Common myeloid progenitor, CD34-positive (primary cell): Measurements from ENCODE around the gene CCDC201.
"Not testable (repeated sequence)": the region's sequence is repeated elsewhere in the genome, so short reads cannot be mapped to it uniquely, and the experiment has no call there.

Source experiments
- CTCF ChIA-PET: fragments of 350-600 bp; sonication (Branson Sonifier 250); formaldehyde crosslinking; loops from one replicate; lab custom pipeline; 2021; ENCODE audit warnings: antibody characterized with exemption; lab: Charles Lee
- POLR2A ChIA-PET: fragments of 350-600 bp; sonication (Branson Sonifier 250); formaldehyde crosslinking; loops from one replicate; lab custom pipeline; 2021; ENCODE audit warnings: antibody characterized with exemption; lab: Charles Lee
- DNase-seq, 3 donors: peaks; one replicate each; pipeline versions ENCODE4 v3.0.0 to v3.0.0-alpha.2; 2013
- H3K27ac ChIP-seq, 2 experiments: 1 replicate in 1 of 2; 2 replicates in 1 of 2; pipeline ENCODE4 v1.7.0; 2013; ENCODE audit warnings: inconsistent platforms in 2 of 2, low read length in 2 of 2, mild to moderate bottlenecking in 2 of 2, low read depth in 1 of 2, moderate library complexity in 1 of 2; ENCODE audit not compliant: severe bottlenecking in 2 of 2, insufficient read depth in 1 of 2, poor library complexity in 1 of 2
- H3K27me3 ChIP-seq, 5 experiments: replicated peaks in 2 of 5; 1 replicate in 3 of 5; 2 replicates in 2 of 5; pipeline versions ENCODE4 v1.6.1 to v1.7.0; 2013; ENCODE audit warnings: low read length in 4 of 5, mild to moderate bottlenecking in 2 of 5, moderate library complexity in 2 of 5, inconsistent platforms in 1 of 5; ENCODE audit not compliant: insufficient read depth in 5 of 5, control insufficient read depth in 4 of 5
- H3K36me3 ChIP-seq, 4 experiments: 1 replicate in 2 of 4; 2 replicates in 2 of 4; pipeline versions ENCODE4 v1.6.1 to v1.7.0; 2013; ENCODE audit warnings: low read length in 3 of 4, control low read depth in 1 of 4, mild to moderate bottlenecking in 1 of 4; ENCODE audit not compliant: control insufficient read depth in 4 of 4, insufficient read depth in 4 of 4
- H3K4me1 ChIP-seq, 4 experiments: 1 replicate in 3 of 4; 2 replicates in 1 of 4; pipeline versions ENCODE4 v1.6.1 to v1.7.1; 2013; ENCODE audit warnings: low read length in 3 of 4, mild to moderate bottlenecking in 3 of 4, control low read depth in 1 of 4, inconsistent platforms in 1 of 4, moderate library complexity in 1 of 4; ENCODE audit not compliant: control insufficient read depth in 4 of 4, insufficient read depth in 4 of 4; ENCODE audit errors: control extremely low read depth in 1 of 4
- H3K4me3 ChIP-seq, 7 experiments: 1 replicate in 4 of 7; 2 replicates in 3 of 7; pipeline versions ENCODE4 v1.5.1 to v1.7.0; 2013; ENCODE audit warnings: mild to moderate bottlenecking in 7 of 7, low read length in 6 of 7, moderate library complexity in 6 of 7, inconsistent platforms in 2 of 7, low read depth in 2 of 7, control low read depth in 1 of 7; ENCODE audit not compliant: insufficient read depth in 4 of 7, control insufficient read depth in 1 of 7; ENCODE audit errors: extremely low read depth in 1 of 7
- H3K9me3 ChIP-seq, 5 experiments: 1 replicate in 4 of 5; 2 replicates in 1 of 5; pipeline versions ENCODE4 v1.6.1 to v1.7.1; 2013; ENCODE audit warnings: low read length in 4 of 5, mild to moderate bottlenecking in 2 of 5, inconsistent platforms in 1 of 5, low read depth in 1 of 5, moderate library complexity in 1 of 5; ENCODE audit not compliant: control insufficient read depth in 4 of 5, insufficient read depth in 2 of 5; ENCODE audit errors: control extremely low read depth in 1 of 5
- WGBS: methylation state at CpG from one replicate; pipeline ENCODE4 v1.1.5; 2013; ENCODE audit not compliant: insufficient coverage; 5-methylcytosine and 5-hydroxymethylcytosine counted together

Gene CCDC201

GRCh38 chr7:45826550-45826949 is 46.3 kb downstream of the CCDC201 start:
- H3K4me3 ChIP-seq, H3K36me3 ChIP-seq, H3K4me1 ChIP-seq, POLR2A ChIA-PET, H3K27ac ChIP-seq, H3K9me3 ChIP-seq, H3K27me3 ChIP-seq, DNase-seq, CTCF ChIA-PET: not testable (repeated sequence)
- 93% methylated on average over 3 of the region's 3 CpGs for WGBS

DNA sequence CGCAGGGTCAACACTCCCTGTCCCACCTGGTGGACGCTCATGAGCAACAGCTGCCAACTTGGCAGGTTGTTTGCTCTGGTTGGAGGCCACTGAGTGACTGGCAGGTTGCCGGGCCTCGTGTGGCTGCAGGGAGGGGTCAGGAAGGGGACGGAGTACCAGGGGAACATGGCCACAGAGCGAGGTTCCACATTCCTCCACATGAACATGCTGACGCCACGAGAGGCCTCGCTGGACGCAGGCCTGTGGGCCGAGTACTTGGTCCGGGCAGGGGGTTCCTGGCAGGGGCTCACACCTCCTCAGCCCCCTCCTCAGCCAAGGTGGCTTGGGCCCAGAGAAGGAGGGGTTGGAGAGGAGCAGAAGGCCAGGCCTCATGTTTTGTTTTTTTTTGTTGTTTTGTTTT is 54.1 kb downstream of the CCDC201 start:
- H3K36me3 ChIP-seq, H3K9me3 ChIP-seq, DNase-seq, H3K4me3 ChIP-seq, H3K27me3 ChIP-seq, H3K27ac ChIP-seq, POLR2A ChIA-PET, CTCF ChIA-PET, H3K4me1 ChIP-seq: not testable (repeated sequence)
- WGBS = 94% methylated on average over 7 of the region's 12 CpGs

GRCh38 chr7:45817913-45818312 is 55.0 kb downstream of the CCDC201 start:
- POLR2A ChIA-PET, H3K27me3 ChIP-seq: not testable (repeated sequence)
- WGBS = 88% methylated on average over 4 of the region's 12 CpGs

DNA sequence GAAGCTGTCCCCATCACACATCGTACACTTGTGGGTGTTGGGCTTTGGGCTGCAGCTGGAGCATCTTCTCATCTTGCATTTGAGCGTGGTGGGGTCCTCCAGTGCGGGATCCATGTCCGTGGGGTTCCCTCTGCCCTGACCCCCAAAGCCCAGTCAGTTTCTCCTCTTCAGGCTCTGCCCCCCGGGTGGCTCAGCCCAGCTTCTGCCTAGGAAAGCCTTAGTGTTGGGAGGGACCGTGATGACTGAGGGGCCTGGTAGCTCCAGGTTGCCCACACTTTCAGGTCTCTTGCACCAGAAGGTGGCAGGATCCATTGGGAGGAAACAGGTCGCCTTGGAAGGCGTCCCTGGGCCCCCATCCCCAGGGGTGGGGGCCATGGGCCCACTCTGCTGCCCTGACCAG is 55.9 kb downstream of the CCDC201 start:
- DNase-seq, H3K36me3 ChIP-seq, POLR2A ChIA-PET, CTCF ChIA-PET, H3K4me3 ChIP-seq, H3K9me3 ChIP-seq, H3K27me3 ChIP-seq, H3K4me1 ChIP-seq, H3K27ac ChIP-seq: not testable (repeated sequence)
- whole genome bisulfite sequencing = no CpG with 5 or more reads among the region's 8 CpGs

More at GRCh38 chr7:45817913-45818312, 55.0 kb downstream of the CCDC201 start:
- H3K27ac ChIP-seq, DNase-seq, H3K9me3 ChIP-seq, H3K36me3 ChIP-seq, H3K4me3 ChIP-seq, CTCF ChIA-PET, H3K4me1 ChIP-seq: not testable (repeated sequence)

DNA sequence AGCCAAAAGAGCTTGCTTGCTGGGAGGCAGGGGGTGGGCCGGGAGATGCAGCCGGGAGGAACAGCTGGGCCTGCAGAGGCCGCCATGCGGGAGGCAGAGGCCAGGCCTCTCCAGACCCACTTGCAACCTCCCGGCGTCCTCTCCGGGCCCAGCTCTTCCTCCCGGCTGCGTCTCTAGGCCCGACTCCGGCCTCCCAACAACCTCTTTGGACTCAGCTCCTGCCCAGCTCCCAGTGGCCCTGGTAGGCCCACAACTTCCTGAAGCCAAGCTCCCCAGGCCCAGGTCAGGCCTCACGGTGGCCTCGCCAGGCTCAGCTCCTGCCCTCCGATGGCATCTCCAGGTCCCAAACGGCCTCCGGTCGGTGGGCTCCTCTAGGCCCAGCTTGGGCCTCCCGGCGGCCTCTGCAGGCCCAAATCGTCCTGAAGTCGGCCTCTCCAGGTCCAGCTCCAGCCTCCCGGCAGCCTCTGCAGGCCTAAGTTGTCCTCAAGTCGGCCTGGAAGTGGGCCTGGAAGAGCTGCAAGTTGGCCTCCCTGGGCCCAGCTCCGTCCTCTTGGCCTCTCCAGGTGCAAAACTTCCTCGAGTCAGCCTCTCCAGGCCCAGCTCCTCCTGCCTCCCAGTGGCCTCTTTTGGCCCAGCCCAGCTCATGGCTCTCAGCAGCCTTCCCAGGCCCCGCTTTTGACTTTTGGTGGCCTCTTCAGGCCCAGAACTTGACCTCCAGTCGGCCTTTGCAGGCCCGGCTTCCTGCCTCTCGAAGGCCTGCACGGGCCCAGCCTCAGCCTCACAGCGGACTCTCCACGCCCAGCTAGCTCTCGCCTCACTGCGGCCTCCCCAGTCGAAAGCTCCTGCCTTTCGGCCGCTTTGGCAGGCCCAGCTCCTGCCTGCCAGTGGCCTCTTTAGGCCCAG is 58.4 kb downstream of the CCDC201 start:
- POLR2A ChIA-PET, H3K4me1 ChIP-seq, H3K36me3 ChIP-seq: not testable (repeated sequence)

DNA sequence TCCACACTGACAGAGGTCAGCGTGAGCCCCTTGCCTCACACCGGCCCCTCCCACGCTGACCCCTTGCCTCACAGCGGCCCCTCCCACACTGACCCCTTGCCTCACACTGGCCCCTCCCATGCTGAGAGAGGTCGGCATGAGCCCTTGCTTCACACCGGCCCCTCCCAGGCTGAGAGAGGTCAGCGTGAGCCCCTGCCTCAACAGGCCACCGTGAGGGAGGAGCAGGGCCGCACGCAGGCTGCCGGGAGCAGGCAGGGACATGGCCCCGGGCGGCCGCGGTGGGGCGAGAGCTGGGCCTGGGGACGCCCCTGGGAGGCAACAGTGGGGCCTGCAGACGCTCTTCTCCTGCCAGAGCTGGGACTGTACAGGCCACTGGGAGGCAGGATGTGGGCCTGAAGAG is 59.1 kb downstream of the CCDC201 start:
- H3K27me3 ChIP-seq, CTCF ChIA-PET, DNase-seq, H3K4me3 ChIP-seq, POLR2A ChIA-PET, H3K9me3 ChIP-seq, H3K36me3 ChIP-seq, H3K4me1 ChIP-seq, H3K27ac ChIP-seq: not testable (repeated sequence)
- WGBS = 100% methylated on average over 2 of the region's 18 CpGs

More for the DNA sequence above, 58.4 kb downstream of the CCDC201 start:
- 92% methylated on average over 13 of the region's 37 CpGs for WGBS
- H3K27ac ChIP-seq, H3K4me3 ChIP-seq, H3K27me3 ChIP-seq, DNase-seq, CTCF ChIA-PET, H3K9me3 ChIP-seq: not testable (repeated sequence)

DNA sequence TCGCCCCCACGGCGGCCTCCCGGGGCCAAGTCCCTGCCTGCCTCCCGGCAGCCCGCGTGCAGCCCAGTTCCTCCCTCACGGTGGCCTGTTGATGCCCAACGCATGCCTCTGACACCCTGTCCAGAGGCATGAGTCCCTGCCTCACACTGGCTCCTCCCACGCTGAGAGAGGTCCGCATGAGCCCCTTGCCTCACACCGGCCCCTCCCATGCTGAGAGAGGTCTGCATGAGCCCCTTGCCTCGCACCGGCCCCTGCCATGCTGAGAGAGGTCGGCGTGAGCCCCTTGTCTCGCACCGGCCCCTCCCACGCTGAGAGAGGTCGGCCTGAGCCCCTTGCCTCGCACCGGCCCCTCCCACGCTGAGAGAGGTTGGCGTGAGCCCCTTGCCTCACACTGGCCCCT is 59.9 kb downstream of the CCDC201 start:
- Histone ChIP-seq H3K27ac (no peak overlapping the region), H3K27me3 (no peaks in the 10 kb centered on the region), H3K4me1 (no peaks in the 10 kb centered on the region), H3K9me3 (no peaks in the 10 kb centered on the region), H3K36me3 (no peaks in the 10 kb centered on the region), H3K4me3 (no peak overlapping the region)
- ChIA-PET POLR2A (no interaction called here), CTCF (no interaction called here)
- DNase-seq = no peak
- 95% methylated on average over 15 of the region's 24 CpGs for WGBS
